Measurements from ENCODE around the gene STON2.

GRCh38 chr14:81324011-81324410, 76.1 kb downstream of the STON2 start:
- TF ChIP-seq CTCF (conservative IDR thresholded peaks at IDR 0.05) (no peak), ZFX (IDR thresholded peaks at IDR 0.05) (no peak)

Measured in C4-2B (cell line).